HG02943 (cell line): ENCODE results near the gene PEMT.
A peak's percentile ranks its signal among the peaks of the same experiment; 100 is the strongest.

Source experiments
- ATAC-seq: cut with Tn5 transposase; IDR thresholded peaks from one replicate; pipeline ENCODE4 v1.9.1; 2021; ENCODE audit warnings: mild to moderate bottlenecking, low read depth, moderate library complexity; ENCODE audit not compliant: unreplicated experiment

The PEMT gene

DNA sequence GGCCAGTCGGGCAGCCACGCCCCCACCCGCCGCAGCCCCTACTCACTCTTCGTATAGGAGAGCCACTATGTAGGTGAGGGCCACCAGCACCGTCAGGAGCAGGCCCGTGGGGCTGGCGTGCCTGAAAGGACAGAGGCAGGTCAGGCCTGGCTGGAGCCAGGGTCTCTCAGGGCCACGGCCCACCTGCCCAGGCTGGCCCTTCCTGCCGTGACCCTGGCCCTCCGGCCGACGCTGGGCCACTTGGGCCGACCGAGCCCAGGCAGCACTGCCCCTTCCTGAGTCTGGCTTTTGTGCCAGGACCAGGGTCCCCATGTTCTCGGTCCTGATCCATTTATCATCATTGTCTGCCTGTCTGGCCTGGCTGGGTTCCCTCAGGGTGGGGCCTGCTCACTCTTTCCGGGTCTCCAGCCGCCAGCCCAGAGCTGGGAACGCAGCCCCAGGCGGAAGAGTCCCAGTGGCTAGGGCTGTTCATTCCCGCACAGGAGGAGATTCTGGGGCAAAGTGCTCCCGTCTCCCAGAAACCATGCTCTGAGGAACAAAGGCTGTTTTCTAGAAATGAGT is 85.2 kb downstream of the PEMT start:
- ATAC-seq: no peak

DNA sequence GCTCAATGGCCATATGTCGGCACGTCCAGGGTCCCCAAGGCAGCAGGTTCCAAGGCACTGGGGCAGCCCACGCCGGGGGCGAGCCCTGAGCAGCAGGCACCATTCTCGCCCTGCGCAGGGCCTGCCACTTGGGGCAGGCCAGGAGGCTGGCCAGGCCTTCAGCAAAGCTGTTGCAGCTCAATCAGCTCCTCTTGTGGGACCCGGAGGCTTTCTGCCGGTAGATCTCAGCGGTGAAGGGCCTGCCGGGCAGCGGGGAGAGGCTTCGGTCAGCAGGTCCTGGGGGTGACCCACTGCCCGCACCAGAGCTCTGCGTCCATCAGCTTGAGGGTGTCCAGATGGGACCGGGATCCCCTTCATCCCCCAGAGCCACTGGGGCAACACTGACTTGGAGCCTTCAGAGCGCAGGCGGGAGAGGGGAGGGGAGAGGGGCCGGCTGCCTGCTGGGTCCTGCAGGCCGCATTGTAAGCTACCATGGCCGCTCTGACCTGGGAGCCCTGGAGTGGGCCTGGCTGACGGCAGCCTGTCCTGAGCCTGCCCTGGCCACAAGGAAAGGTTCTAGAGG is 85.8 kb downstream of the PEMT start:
- no peak for ATAC-seq

DNA sequence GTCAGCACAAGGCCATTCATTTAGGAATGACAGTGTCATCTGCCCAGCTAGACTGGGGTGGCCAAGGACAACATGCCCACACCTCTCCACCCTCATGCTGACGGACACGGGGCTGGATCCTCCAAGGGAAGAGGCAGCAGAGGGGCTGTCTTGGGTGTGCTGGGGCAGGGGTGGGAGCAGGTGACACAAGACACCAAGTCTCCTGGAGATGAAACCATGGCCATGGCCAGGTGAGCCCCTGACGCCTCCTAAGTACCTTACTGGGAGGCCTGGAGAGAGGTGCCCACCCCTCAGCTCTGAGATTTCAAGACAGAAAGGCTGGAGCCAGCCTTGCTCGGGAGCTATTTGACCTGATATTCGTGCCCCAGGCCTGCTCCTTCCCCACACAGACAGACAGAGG is 86.4 kb downstream of the PEMT start:
- ATAC-seq: no peak

DNA sequence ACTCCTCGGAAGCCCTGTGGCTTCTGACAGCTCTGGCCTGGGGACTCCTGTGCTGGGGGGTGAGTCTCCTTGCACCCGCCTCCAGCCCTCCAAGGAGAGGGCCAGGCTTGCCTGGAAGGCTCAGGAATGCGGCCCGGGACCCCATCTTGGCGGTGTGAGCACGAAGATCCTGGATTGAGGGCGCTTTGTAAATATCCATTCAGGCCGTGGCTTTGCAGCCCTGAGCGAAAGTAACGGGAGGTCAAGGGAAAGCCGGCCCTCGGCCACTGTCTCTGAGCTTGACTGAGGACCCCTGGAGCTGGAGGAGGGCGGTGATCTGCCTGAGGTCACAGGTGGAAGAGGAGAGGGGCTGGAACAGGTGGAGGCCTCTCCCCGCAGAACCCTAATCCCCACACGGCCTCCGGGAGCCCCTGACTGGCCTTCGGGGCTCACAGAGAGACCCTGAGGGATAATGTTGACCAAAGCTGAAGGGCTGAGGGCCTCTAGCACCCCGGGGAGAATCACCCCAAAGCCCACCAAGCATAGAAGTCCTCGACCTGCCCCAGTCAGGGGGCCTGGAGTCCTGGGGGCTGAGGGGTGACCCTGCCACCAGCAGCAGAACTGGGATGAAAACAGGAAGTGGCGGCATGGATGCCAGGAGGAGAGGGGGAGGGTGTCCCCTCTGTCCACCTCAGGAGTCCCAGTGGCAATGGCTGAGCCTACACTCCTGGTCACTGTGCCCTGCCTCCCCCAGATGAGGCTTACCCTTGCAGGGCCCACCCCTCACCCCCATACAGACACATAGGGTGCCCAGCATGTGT is 87.0 kb downstream of the PEMT start:
- ATAC-seq: no peak

DNA sequence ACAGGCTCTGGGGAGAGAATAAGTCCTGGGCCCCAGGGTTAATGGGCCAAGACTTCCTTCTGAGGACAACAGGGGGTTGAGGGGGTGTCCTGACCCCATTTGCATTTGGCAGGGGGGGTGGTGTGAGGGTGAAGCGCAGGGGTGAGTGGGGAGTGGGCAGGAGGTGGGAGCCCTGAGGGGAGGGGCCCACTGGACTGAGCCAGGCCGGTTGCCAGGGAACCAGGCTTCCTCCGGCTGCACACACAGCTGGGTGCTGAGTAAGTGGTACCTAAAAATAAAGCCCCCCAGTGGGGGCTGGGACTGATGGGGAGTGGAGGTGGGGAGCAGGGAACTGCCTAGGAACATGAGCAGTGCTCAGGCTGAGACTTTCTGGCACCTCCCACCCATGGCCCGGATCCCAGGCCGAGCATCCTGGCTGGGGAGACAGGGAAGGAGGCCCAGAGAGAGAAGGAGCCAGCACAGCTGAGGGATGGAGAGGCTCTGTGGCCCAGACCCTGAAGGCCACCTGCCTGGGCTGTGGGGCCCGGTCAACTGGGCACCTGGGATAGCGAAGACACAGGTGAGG is 87.9 kb downstream of the PEMT start:
- no peak for ATAC-seq

DNA sequence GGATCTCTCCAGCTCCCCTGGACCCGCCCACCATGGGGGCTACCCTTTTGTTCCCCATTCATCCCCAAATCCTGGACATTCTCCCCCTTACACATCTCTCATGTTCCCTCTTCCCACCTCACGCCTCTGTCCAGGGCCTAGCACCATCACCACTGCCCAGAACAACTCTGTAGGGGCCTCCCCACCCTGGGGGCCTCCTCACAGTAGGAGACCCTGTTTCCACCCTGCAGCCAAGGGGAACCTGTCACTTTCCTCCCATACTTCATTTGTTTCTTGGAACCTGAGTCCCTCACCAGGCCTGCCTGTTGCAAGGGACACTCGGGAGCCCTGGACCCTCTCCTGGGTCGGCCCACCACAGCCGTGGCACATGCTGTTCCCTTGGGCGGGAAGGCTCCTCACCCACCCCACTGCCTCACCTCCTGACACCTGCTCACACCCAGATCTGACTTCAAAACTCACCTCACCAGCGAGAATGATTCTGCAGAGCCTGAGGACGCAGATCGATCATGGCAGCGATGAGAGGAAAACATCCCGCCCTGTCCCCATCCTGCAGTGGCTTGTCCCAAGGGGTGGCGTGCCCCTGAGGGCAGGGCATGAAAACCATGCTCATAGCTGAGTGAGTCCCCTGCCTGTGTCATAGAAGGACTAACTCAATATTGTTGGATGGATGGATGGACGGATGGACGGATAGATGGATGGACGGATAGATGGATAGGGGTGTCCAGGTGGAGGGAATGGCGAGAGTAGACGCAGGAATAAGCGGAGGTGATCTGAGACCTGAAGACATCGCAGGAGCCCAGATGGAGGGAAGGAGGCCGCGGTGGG is 88.6 kb downstream of the PEMT start:
- ATAC-seq: no peak

DNA sequence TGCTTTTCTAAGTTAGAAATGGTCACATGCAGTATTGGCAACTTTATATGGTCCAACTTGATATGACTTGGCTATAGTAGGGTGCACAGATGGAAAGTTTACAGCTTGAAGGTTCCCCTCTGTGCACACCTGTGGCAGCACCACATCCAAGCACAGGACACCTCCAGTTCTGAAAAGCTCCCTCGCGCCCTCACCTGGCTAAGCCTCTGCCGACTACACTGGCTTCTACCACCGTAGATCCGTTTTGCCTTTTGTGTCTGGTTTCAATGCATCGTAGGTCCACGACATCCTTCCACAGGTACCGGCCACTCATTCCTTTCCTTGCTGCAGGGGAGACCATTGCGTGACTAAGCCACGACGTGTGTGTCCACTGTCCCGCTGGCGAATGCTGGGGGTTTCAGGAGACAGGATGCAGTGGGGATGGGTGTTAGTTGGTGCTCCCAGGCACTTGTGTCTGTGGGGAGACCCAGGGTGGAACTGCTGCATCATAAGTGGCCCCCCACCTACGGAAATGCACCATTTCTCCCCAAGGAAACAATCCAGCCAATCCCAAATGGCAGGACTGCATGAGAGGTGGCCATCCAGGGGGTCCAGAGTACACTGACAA is 90.4 kb downstream of the PEMT start:
- no peak for ATAC-seq

DNA sequence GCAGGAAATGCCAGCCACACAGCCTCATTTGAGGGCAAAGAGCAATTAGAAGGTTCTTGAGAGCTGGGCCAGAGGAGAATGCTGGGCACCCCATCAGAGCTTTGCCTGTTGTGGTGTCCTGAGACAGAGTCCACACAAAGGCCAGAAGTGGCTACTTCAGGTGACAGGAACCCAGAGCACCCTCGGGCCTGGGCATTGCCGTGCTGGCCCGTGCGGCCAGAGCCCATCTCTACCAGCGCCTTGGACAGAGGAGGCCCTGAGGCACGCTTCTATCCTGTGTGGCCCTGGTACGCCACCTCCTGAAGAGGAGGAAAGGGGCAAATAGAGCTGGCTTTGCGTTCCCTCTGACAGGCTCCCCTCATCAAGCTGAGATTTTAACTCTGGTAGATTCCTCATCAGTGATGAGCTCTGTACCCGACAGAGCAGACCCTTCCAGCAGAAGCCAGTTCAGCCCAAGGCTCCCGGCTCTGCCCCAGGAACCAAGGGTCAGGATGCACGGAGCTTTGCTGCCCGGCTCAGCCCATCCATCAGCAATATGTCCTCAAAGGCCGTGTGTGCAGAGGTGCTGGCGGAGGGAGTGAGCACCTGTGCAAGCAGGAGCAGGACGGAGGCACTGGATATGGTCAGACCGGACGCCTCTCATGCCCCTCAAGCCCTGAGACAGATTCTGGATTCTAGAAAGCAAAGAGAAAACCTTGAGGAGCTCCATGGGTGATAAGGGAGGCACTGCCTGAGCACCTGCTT is 91.9 kb downstream of the PEMT start:
- no peak for ATAC-seq

DNA sequence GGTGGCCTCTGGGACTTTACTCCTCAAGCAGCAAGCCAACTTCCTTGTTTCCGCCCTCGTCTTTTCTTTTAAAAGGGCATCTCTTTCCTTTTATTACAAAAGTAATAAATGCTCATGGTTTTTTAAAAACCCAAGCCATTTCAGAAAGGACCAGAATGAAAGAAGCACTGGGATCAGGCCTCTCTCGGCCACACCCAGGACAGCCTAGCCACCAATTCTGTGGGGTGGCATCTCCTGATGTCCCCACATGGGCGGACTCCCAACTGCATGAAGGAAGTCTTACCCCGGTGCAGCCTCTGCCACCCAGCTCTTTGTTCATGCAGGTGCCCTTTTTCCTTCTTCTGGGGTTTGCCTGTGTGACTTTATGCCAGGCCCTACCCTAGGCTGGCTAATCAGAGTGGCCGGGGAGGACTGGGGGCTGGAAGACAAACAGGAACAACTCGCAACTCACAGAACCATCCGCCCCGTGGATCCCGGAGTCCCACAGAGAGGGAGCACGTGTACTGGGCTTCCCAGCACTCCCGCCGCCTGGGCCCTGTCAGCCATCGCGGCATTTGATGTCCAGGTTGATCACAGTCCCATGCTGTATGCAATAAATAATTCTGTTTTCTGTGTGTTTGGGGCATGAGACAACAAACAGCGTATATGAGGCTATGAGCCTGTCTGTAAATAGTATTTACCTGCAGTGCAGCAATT is 92.8 kb downstream of the PEMT start:
- ATAC-seq: no peak

DNA sequence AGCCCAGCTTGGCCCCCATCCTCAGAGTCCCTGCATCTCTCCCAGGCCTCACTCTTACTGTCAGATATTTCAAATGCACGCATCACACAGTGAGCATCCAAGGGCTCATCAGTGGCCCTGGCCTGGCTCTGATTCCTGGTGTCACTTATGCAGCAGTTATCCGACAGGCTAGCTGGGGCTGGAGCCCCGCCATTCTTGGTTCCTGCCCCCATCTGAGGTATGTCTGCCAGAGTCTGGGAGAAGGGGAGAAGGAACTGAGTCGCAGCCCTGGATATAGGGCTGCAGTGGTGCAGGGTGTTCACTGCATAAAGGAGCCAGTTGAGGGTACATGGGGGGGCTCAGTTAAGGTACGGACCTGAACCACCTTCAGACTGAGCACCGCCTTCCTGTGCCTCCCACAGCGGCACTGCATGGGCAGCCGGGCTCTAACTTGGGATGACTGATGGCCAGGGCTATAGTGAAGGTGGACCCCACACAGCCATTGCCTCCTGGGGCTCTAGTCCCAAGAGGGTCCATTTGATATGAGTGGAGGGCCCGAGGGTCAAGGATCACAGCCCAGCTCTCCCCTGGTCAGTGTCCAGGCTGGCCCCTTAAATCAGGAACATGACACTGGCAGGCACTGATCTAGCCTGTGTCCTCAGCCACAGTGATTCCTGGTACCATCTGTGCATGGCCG is 93.5 kb downstream of the PEMT start:
- ATAC-seq: no peak

DNA sequence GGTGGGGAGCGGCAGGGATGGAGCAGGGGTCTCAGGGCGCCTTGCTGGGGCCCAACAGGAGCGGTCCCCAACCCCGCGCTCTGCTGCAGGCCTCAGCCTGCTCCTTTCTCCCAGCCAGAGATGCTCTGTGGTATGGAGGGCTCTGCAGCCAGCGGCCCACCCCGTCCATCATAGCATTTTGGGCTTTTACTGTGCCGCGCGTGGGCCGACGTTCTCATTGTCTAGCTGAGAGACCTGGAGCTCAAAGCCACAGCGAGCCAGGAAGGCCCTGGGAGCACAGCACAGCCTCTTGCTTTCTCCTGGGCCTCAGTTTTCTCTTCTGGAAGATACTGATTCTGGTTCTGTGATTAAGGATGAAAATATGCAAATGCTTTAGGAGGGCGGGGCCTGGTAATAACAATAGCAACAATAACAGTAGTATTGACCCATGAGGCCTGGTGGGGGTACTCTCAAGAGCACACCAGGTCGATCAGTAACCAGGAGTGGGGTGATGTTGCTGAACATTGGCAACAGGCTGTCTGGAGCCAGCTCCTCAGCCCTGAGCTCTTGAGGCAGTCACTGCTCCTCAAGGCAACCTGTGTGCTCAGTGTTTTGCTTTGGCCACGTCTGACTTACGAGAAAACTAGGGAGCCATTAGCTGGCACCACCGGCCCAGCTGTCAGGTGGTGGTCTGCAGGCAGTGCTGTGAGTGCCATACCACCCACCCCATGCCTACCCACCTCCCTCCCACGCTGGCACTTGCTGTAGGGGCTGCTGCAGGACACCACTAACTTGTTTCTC is 94.3 kb downstream of the PEMT start:
- ATAC-seq: no peak

DNA sequence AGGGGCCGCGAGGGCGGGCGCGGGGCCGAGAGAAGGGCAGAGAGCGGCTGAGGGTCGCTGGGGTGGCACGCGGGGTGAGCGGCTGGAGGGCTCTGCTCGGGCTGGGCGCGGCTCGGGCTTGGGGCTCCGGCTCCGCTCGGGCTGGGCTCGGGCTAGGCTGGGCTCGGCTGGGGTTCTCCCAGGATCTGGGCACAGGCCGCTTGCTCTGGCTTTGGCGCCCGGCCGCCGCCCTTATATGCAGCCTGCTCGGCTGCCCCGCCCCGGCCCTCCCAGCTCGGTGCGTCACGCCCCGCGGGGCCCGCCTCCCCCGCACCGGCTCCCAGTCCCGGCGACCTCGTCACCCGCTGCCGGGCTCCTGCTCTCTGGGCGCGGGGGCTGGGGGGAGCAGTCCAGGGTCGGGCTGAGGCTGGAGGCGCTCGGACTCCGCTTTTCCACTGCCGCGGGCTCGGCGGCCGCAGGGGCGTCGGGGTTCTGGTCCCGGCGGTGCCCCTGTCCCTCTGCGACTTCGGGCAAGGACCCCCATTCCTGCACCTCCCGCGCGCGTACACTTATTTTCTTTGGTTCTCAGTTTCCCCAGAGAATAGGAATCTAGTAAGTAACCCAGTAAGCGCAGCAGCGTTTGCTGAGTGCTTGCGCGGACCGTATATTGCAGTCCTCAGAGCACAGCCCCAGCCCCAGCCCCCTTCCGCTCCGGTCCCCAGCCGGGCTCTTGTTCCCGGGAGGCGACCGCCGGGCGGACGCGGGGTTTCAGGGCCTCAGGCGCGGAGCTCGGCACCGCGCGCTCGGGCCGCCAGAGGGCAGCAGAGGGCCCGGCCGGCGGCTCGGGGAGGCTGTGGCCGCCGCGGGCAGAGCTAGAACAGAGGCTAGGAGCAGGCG is 95.1 kb downstream of the PEMT start, which contains the start of gene RASD1:
Gene RASD1, minus strand, starts transcription at position 207 of the 876 bp plus-strand sequence. CDS start 214 bp downstream, outside the sequence.
- ATAC-seq: peak; percentile 65

DNA sequence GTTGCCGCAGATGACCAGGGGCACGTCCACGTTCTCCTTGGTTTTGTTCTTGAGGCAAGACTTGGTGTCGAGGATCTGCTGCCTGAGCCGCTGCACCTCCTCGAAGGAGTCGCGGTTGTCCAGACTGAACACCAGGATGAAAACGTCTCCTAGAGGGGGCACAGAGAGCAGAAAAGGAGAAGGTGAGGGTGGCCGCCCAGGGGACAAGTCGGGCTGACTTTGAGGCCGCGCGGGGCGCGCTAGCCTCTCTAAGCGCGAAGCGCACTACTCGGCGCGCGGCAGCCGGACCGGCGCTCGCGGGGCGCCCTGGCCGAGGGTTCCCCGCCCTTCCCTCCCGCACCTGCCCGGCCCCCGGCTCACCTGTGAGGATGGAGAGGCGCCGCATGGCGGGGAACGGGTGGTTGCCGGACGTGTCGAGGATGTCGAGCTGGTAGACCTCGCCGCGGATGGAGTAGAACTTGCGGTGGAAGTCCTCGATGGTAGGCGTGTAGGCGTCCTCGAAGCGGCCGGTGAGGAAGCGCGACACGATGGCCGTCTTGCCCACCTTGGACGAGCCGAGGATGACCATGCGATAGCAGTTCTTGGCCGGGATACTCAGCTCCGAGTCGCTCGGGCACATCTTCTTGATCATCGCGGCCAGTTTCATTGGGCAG is 95.8 kb downstream of the PEMT start:
- no peak for ATAC-seq

DNA sequence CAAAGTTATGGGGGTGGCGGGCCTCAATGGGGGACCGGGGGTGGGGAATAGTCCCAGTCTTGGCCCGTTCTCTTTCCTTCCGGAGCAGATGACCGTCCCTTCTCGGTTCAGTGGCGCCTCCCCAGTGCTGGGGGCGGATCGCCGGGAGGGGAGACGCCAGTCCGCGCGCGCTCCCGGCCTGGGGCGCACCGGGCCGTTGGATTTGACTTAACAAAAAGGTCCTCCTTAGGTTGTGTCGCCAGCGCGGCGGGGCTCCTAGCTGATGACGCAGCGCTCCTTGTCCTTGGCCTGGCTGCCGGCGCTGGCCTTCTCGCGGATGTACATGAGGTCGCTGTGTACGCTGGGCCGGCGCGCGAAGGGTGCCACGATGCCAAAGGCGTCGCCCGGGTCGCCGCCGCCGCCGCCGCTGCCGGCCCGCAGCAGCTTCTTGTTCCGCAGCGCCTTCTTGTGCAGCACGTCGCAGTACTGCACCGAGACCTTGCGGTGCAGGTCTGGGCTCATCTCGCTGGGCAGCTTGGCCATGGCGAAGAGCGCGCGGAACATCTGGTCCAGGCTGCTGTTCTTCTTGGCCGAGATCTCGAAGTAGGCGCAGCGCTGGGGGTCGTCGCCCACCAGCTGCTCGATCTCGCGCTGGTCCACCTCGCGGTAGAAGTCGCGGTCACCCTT is 96.5 kb downstream of the PEMT start:
- ATAC-seq: no peak

DNA sequence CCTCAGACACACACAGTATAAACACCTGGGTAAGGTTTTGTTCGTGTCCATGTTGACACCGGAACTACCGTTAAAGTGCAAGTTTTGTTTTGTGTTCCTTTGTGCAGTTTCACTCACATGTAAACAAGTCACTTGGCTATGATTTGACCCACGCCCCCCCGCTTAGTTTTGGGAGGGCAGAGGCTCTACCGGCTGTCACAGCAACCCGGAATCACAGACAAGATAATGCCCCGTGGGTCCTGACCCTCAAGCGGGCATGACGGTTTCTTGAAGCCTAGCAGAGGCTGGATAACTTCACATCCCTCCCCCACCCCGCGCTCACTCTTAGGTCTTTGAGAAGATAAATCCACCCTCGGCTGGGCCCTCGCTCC is 97.0 kb downstream of the PEMT start:
- no peak for ATAC-seq

DNA sequence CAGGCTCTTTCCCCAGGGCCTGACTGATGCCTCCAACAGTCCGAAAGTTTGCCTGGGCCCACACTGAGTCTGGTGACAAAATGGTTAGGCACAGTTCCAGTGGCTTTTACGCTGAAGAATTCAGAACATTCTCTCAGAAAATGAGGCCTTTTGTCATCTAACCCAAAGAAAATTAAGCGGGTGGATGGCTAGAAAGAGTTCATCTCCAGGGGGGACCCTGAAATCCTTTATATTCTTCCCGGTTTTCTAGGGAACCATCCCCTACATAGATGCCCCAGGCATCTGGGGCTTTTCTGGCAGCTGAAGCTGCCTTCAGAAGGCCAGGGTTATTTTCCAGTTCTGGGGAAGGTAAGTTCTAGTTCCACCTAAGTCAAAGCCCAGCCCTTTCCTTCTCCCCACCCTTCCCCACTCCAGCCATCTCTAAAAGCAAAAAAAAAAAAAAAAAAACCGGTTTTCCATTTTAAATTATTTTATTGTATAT is 97.5 kb downstream of the PEMT start:
- no peak for ATAC-seq
